ENCODE data around the gene ANO10.
"Not testable (repeated sequence)": the region's sequence is repeated elsewhere in the genome, so short reads cannot be mapped to it uniquely, and the experiment has no call there.

The ANO10 gene

DNA sequence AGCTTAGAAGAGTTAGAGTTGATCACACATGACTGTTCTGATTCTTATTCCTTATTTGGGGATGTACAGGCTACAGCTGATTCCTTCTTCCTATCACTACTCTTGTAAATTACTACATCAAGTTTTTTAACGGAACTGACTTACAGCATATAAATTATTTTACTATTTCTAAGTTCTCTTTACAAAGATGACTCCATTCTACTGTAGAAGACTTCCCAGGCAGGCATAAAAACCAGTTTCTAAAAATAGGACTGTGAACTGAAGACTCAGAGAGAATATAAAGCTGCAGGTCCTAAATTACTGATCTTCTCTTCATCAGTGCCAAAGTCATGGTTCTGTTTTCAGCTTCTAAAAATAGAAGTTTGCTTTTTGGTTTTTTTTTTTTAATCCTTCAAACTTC is 38.9 kb downstream of the ANO10 start:
- no peak for TF ChIP-seq POLR2A (IDR thresholded peaks at IDR 0.05; ENCODE audit: low read depth, low read length)
- FAIRE-seq (no peak), DNase-seq (ENCODE audit: insufficient read length, low spot score) (no peak)

DNA sequence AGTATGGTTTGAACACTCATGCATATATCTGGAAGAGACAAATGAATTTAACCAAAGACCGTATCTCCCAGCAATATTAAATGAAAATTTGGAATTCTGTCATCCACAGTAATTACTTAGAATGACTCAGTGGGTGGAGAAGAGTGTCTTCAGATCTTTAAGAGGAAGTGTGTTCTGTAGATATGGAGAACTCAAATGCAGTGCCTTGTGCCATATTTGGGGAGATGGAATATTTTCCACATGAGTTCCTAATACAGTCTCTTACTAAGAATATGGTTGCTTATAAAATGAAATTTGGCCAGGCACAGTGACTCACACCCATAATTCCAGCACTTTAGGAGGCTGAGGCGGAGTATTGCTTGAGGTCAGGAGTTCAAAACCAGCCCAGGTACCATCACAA is 40.5 kb downstream of the ANO10 start:
- no peak for TF ChIP-seq POLR2A (IDR thresholded peaks at IDR 0.05; ENCODE audit: low read depth, low read length)
- no peak for FAIRE-seq
- DNase-seq (ENCODE audit: insufficient read length, low spot score), result no peak

DNA sequence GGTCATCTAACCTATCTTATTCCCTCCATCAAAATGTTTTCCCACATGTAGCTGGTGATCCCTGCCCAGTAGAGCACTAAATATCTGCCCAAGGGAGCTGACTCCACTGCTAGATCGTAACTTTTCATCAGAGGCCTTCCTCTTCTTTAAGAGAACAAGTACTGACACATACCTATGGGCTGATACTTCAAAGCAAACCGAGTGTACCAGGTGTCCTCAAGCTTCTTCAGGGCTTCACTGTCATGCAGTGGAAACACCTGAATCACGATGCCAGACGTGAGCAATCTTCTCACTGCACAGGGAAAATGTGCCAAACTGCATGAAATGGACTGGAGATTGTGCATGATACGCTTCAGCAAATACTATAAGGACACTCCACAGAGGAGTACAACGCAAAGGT is 41.6 kb downstream of the ANO10 start:
- FAIRE-seq (no peak), DNase-seq (ENCODE audit: insufficient read length, low spot score) (no peak)
- no peak for TF ChIP-seq POLR2A (IDR thresholded peaks at IDR 0.05; ENCODE audit: low read depth, low read length)

DNA sequence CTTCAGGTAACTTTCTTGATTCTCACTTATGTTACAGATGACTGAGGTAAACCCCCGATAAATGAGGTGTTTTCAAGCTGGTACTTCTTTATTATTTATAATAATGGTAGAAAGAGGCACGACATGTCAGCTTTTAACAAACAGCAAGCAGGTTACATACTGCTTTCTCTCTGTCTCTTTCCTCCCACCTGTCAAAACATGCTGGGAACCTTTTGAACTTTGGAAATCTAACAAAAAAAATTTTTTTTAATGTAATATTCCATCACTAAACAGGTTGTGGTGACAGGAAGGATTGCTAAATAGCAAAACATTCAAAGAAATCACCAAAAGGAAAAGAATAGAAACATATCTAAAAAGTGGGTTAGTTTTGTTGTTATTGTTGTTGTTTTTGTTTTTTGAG is 48.2 kb downstream of the ANO10 start:
- DNase-seq (ENCODE audit: insufficient read length, low spot score) (no peak), FAIRE-seq (no peak)
- TF ChIP-seq POLR2A (IDR thresholded peaks at IDR 0.05; ENCODE audit: low read depth, low read length), result no peak

DNA sequence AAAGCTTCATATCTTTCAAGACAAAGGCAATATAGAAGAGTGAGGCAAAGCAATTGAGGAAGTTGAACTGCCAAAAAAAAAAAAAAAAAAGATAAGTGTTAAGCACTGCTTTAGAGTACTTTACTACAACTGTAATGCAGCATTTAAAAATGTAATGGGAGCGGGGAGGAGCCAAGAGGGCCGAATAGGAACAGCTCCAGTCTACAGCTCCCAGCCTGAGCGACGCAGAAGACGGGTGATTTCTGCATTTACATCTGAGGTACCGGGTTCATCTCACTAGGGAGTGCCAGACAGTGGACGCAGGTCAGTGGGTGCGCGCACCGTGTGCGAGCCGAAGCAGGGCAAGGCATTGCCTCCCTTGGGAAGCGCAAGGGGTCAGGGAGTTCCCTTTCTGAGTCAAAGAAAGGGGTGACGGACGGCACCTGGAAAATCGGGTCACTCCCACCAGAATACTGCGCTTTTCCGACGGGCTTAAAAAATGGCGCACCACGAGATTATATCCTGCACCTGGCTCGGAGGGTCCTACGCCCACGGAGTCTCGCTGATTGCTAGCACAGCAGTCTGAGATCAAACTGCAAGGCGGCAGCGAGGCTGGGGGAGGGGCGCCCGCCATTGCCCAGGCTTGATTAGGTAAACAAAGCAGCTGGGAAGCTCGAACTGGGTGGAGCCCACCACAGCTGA is 56.0 kb downstream of the ANO10 start:
- not testable (repeated sequence) for DNase-seq (ENCODE audit: insufficient read length, low spot score); FAIRE-seq

DNA sequence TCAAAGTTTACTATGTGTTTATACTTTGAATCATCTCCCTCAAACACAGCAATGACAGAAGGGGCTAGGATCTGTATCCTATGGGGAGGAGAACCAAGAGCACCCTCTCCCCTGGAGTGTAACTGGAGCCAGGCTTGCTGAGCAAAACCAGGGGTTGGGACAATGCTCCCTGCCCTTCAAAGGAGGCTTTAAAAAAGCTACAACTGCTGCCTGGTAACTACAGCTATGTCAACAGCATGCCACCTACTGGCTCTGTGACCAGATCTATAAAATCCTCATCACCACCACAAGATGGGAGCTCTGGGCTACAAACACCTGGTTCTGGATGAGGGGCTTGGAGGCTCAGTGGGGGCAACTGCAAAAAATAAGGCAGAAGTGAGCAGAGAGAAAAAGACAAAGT is 61.9 kb downstream of the ANO10 start:
- TF ChIP-seq POLR2A (IDR thresholded peaks at IDR 0.05; ENCODE audit: low read depth, low read length), result no peak
- no peak for DNase-seq (ENCODE audit: insufficient read length, low spot score)
- FAIRE-seq, result no peak

DNA sequence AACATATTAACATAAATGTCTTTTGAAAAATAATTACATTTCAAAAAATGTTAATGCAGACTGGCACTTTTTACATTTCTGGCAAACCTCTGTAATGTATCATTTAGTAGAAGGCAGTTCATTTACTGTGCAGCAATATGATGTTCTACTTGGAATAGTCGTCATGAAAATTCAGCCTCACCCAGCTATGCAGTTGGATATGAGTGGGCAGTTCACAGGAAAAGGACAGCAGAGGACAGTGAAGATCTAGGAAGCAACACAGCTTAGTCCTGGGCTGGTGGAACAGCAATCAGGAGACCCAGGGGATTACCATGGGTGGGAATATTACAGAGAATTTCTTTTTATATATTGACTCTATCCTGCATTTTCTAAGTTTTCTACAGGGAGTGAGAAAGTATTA is 63.6 kb downstream of the ANO10 start:
- no peak for FAIRE-seq
- no peak for TF ChIP-seq POLR2A (IDR thresholded peaks at IDR 0.05; ENCODE audit: low read depth, low read length)
- DNase-seq (ENCODE audit: insufficient read length, low spot score), result no peak

DNA sequence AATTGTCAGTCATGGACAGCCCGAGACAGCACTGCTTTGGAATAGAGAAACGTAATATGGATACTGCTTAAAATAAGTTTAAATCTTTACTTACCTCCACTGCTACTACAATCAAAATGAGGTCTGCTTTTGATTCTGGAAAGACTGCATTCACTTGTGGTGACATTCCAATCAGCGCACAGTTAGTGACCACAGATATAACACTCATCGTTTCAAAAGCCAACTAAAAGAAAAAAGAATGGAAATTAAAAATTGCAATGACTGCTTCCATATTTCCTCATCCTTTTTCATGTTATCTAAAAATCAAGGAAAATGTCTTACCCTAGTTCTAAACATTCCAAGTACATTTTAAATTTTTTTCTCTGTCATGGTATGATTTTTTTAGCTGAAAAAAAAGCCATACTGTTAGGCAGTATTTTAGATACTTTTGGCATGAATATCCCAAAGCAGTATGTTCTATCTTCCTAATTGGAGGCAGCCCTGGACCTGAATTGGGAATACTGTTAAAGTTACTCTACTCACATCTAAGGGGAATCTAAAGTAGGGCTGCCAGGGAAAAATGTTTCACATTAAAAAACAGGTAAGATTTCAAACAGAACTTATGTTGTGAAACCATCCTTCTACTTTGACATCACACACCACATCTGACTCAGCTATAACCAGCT is 72.1 kb downstream of the ANO10 start:
- FAIRE-seq (no peak), DNase-seq (ENCODE audit: insufficient read length, low spot score) (no peak)
- TF ChIP-seq POLR2A (IDR thresholded peaks at IDR 0.05; ENCODE audit: low read depth, low read length), result no peak

DNA sequence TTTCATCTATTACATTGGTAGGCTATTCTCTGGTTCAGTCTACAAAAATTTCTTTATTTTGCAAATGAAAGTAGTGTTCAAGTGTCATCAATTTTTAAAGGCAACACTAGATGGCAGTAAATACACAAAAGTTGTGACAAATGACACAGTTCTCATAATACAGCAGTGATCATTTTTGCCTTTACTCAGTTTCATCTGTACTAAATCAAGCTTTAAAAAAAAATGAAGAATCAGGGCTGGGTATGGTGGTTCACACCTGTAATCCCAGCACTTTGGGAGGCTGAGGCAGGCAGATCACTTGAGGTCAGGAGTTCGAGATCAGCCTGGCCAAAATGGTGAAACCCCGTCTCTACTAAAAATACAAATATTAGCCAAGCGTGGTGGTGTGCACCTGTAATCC is 77.5 kb downstream of the ANO10 start:
- DNase-seq (ENCODE audit: insufficient read length, low spot score) (peak; percentile 5), FAIRE-seq (peak; percentile 94)

DNA sequence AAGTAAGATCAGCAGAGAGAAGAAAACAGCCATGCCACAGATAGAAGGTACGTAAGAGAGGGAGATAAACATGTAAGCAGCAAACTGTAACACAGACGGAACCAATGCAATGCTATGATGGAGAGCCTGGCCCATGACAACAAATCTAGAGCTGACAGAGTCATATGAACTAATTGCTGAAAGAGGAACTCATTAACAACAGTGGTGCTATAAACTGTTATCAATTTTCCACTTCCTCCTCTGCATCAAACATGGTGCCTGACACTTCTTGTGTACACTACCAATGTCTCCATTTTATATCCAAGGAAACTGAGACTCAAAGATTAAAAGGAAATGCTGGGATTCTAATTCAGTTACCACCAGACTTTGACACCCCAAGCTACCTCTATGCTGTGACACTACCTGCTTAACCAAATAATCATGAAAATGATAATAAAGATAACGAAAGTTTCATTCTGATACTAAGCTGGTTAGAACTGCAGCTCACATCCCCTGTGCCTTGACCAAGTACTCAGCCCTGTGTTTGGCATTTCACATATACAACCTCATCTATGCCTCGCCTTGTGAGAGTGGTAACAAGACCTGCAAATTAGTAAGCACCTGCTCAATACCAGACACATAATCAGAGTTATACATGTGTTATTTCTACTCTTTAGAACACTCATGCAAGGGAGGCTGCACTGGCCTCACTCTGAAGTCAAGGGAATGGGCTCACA is 79.3 kb downstream of the ANO10 start:
- FAIRE-seq, result no peak
- no peak for DNase-seq (ENCODE audit: insufficient read length, low spot score)
- TF ChIP-seq POLR2A (IDR thresholded peaks at IDR 0.05; ENCODE audit: low read depth, low read length), result no peak

DNA sequence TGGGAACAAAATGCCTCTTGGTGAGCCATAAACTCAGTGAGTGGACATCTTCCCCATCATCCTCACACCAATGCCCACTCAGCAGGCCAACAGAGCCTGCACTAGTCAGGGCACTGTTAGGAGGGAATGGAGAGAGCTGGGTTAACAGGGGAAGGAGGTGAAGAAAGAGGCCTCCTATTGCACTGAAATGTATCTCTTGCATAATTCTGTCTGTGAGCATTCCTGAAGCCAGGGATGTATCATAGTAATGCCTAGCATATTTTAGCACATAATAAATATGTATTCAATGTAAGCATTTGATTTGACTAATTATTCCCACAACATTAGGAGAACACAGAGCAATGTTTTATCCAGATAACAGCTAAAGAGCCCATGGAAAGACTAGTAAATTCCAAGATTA is 81.2 kb downstream of the ANO10 start:
- no peak for DNase-seq (ENCODE audit: insufficient read length, low spot score)
- TF ChIP-seq POLR2A (IDR thresholded peaks at IDR 0.05; ENCODE audit: low read depth, low read length), result no peak
- no peak for FAIRE-seq

DNA sequence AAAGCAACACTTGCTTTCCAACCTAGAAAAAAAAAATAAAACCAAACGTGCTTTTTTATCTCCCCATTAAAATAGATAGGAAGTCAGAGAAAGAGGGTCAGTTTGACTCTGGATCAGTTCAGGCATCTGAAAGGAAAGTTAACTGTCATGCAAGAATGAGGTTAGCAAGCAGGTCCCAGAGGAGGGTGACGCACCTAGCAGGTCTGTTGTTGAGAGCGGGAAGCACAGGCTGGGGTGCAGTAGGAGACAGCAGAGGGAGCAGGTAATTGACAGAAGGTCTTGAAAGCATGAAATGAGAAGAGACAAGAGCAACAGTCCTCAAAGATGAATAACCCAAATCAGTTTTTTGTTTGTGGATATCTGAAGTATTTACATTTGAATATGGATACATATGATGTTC is 82.5 kb downstream of the ANO10 start:
- no peak for TF ChIP-seq POLR2A (IDR thresholded peaks at IDR 0.05; ENCODE audit: low read depth, low read length)
- FAIRE-seq (no peak), DNase-seq (ENCODE audit: insufficient read length, low spot score) (no peak)

DNA sequence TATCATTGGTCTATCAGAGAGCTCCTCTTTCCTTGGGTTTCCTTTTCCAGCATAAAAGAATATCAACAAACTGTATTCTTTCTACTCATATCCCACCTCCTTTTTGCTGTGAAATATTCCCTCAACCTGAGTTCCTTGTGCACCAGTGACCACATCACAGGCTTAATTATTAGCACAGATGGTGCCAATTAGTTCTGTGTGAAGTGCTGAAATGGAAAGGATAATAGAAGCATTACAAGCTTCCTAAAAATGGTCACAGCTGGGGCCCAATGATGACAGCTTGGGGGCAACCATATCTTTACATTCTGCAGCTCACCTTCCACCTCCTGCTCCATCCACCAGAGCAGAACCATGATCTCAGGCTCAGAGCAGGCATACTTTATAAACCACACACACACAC is 84.6 kb downstream of the ANO10 start:
- FAIRE-seq, result no peak
- no peak for DNase-seq (ENCODE audit: insufficient read length, low spot score)
- TF ChIP-seq POLR2A (IDR thresholded peaks at IDR 0.05; ENCODE audit: low read depth, low read length), result no peak

DNA sequence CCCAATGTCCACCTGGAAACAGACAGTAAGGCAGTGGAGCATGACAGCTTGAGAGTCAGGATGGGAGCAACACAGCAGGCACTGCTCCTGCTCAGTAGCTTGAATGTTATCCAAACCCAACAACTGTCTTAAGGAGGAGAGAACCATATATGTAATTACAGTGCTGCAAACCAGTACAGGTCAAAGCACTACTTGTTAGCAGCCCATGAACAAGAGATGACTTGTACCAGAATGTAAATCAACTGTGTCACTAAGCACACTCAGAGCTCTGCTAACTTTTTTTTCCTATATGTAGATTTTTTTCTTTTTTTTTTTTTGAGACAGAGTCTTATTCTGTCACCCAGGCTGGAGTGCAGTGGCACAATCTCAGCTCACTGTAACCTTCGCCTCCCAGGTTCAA is 87.1 kb downstream of the ANO10 start:
- FAIRE-seq, result no peak
- no peak for TF ChIP-seq POLR2A (IDR thresholded peaks at IDR 0.05; ENCODE audit: low read depth, low read length)

DNA sequence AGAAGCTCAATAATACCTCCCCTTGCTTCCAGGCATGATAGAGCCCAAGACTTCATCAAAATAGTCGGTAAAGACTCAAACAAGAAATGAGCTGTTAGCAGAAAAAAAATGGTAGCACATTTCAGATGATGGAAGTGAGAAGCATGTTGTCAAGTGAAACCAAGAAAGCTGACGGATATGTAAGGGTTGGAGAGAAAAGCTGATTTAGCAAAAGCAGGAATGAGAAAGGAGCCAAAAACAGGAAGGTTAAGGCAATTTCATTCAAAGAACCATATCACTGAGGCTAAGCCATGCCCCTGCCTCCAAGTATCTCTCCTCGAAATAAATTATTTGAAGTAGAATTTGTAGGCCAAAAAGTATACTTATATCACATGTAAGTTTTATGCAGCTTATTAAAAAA is 88.8 kb downstream of the ANO10 start:
- DNase-seq (ENCODE audit: insufficient read length, low spot score) (no peak), FAIRE-seq (no peak)
- no peak for TF ChIP-seq POLR2A (IDR thresholded peaks at IDR 0.05; ENCODE audit: low read depth, low read length)

More for the DNA sequence above, 87.1 kb downstream of the ANO10 start:
- DNase-seq (ENCODE audit: insufficient read length, low spot score), result no peak

Data from H54 (cell line).